Measurements from ENCODE around the gene C2CD2.
A peak's percentile ranks its signal among the peaks of the same experiment; 100 is the strongest.

C2CD2 gene

DNA sequence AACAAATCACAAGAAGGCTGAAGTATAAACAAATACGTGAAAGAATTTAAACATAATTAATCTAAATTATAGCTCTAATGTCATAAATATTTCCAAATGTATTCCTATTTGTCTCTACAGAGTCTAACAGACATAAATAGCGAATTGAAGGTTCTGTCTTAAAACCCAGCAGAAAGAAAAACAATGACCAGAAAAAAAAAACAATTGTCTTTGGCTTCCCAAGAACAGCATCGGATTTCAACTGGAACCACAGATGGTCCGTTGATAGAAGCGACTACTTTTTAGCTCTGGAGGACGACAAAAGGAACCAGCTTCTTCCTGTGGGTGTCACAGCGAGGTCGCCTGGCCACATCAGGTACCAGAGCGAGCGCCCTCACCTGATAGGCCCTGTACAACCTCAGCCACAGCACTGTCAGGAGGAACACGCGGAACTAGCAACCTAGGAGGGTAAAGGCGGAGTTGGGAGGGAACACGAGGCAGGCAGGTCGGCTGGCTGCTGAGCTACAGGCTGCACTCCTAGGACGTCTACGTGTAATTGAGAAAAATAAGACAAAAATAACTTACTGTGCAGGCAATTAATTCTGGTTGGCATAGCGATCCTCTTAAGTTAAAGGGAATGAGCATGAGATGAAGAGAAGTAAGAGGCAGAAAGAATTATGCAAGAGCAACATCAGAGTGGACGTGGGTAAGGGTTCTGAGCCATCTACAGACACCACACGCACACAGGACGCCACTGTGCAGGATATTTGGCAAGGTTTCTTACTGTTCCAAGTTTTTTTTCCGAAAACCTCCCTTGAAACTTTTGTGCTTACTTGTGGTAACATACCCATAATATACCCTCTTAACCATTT lies 58.0 kb downstream of the C2CD2 start:
- no peak for ATAC-seq

DNA sequence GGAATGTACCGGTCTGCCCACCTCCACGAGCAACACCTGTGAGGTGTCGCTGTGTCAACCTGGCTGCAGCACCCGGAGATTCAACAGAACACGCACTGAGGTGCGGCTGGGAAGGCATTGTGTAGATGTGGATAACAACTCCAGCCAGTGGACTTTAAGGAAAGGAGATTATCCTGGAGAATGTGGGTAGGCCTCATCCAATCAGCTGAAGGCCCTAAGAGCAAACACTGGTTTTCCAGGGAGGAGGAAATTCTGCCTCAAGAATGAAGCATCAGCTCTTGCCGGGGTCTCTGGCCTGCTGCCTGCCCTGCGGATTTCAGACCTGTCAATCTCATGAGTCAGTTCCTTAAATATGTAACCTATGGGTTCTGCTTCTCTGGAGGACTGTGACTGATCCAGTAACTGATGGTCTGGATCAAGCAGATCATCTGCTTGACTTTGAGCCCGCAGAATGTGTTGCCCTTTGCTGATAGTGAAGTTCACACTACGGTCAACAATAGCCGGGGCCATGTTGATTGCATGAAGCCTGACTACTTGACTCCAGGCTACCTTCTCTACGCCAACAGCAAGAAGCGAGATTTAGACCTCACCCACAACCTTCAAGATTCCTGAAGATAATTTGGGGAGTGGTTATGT lies 58.8 kb downstream of the C2CD2 start:
- TF ChIP-seq, protein P1, sequence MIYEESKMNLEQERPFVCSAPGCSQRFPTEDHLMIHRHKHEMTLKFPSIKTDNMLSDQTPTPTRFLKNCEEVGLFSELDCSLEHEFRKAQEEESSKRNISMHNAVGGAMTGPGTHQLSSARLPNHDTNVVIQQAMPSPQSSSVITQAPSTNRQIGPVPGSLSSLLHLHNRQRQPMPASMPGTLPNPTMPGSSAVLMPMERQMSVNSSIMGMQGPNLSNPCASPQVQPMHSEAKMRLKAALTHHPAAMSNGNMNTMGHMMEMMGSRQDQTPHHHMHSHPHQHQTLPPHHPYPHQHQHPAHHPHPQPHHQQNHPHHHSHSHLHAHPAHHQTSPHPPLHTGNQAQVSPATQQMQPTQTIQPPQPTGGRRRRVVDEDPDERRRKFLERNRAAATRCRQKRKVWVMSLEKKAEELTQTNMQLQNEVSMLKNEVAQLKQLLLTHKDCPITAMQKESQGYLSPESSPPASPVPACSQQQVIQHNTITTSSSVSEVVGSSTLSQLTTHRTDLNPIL (CRISPR knock-in tag; IDR thresholded peaks at IDR 0.05; ENCODE audit: low read depth): no peak
- no peak for TF ChIP-seq SNAI2 (CRISPR knock-in tag; IDR thresholded peaks at IDR 0.05)
- TF ChIP-seq ZNF8 (CRISPR knock-in tag; IDR thresholded peaks at IDR 0.05): no peak
- TF ChIP-seq, protein P2, sequence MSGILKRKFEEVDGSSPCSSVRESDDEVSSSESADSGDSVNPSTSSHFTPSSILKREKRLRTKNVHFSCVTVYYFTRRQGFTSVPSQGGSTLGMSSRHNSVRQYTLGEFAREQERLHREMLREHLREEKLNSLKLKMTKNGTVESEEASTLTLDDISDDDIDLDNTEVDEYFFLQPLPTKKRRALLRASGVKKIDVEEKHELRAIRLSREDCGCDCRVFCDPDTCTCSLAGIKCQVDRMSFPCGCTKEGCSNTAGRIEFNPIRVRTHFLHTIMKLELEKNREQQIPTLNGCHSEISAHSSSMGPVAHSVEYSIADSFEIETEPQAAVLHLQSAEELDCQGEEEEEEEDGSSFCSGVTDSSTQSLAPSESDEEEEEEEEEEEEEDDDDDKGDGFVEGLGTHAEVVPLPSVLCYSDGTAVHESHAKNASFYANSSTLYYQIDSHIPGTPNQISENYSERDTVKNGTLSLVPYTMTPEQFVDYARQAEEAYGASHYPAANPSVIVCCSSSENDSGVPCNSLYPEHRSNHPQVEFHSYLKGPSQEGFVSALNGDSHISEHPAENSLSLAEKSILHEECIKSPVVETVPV (CRISPR knock-in tag; IDR thresholded peaks at IDR 0.05): no peak
- no peak for TF ChIP-seq ZNF70 (CRISPR knock-in tag; IDR thresholded peaks at IDR 0.05)
- TF ChIP-seq, protein P3, sequence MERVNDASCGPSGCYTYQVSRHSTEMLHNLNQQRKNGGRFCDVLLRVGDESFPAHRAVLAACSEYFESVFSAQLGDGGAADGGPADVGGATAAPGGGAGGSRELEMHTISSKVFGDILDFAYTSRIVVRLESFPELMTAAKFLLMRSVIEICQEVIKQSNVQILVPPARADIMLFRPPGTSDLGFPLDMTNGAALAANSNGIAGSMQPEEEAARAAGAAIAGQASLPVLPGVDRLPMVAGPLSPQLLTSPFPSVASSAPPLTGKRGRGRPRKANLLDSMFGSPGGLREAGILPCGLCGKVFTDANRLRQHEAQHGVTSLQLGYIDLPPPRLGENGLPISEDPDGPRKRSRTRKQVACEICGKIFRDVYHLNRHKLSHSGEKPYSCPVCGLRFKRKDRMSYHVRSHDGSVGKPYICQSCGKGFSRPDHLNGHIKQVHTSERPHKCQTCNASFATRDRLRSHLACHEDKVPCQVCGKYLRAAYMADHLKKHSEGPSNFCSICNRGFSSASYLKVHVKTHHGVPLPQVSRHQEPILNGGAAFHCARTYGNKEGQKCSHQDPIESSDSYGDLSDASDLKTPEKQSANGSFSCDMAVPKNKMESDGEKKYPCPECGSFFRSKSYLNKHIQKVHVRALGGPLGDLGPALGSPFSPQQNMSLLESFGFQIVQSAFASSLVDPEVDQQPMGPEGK (CRISPR knock-in tag; IDR thresholded peaks at IDR 0.05; ENCODE audit: borderline replicate concordance): no peak
- TF ChIP-seq OSR1 (CRISPR knock-in tag; IDR thresholded peaks at IDR 0.05): no peak
- no peak for TF ChIP-seq ZNF565 (CRISPR knock-in tag; conservative IDR thresholded peaks at IDR 0.05; ENCODE audit: low read depth)
- no peak for TF ChIP-seq TCF4 (CRISPR knock-in tag; IDR thresholded peaks at IDR 0.05; ENCODE audit: borderline replicate concordance)
- peak; percentile 75 for ATAC-seq

More for the DNA sequence above, 58.0 kb downstream of the C2CD2 start:
- TF ChIP-seq ISL1 (CRISPR knock-in tag; IDR thresholded peaks at IDR 0.05) (no peak), ZC3H10 (CRISPR knock-in tag; IDR thresholded peaks at IDR 0.05) (no peak), ZNF8 (CRISPR knock-in tag; IDR thresholded peaks at IDR 0.05) (no peak), ZFP30 (CRISPR knock-in tag; IDR thresholded peaks at IDR 0.05) (no peak), TOX (CRISPR knock-in tag; IDR thresholded peaks at IDR 0.05; ENCODE audit: borderline replicate concordance) (no peak), RARB (CRISPR knock-in tag; IDR thresholded peaks at IDR 0.05) (no peak), ZNF70 (CRISPR knock-in tag; IDR thresholded peaks at IDR 0.05) (no peak), GLIS3 (CRISPR knock-in tag; IDR thresholded peaks at IDR 0.05) (no peak), BACH2 (CRISPR knock-in tag; IDR thresholded peaks at IDR 0.05; ENCODE audit: borderline replicate concordance) (no peak), OSR1 (CRISPR knock-in tag; IDR thresholded peaks at IDR 0.05) (no peak)

DNA sequence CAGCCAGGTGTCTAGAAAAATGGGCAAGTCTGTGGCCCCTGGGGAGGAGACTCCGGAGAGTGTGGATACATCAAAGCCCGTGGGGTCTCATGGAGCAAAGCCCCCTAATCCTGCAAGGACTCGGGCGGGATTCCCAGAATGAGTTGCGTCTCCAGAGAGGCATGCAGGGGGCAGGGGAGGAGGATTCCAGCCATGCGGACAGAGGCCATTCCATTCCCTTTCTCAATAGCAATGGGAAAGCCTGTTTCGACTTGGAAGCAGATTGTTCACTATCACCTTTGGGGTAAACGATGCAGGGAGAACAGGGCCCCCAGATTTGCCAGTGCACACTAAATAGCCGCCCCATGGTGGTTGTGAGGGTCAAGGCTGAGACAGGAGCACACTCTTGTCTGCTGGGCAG lies 59.3 kb downstream of the C2CD2 start:
- no peak for TF ChIP-seq ZFP3 (CRISPR knock-in tag; IDR thresholded peaks at IDR 0.05)
- TF ChIP-seq SNAI2 (CRISPR knock-in tag; IDR thresholded peaks at IDR 0.05): no peak
- TF ChIP-seq TSHZ2 (CRISPR knock-in tag; IDR thresholded peaks at IDR 0.05): no peak
- no peak for TF ChIP-seq ARNTL (CRISPR knock-in tag; IDR thresholded peaks at IDR 0.05; ENCODE audit: borderline replicate concordance, low read depth)
- no peak for TF ChIP-seq ZNF565 (CRISPR knock-in tag; conservative IDR thresholded peaks at IDR 0.05; ENCODE audit: low read depth)
- TF ChIP-seq BACH2 (CRISPR knock-in tag; IDR thresholded peaks at IDR 0.05; ENCODE audit: borderline replicate concordance): no peak
- TF ChIP-seq ZC3H10 (CRISPR knock-in tag; IDR thresholded peaks at IDR 0.05): no peak
- no peak for TF ChIP-seq RARB (CRISPR knock-in tag; IDR thresholded peaks at IDR 0.05)
- no peak for TF ChIP-seq TOX (CRISPR knock-in tag; IDR thresholded peaks at IDR 0.05; ENCODE audit: borderline replicate concordance)
- no peak for TF ChIP-seq CSDC2 (CRISPR knock-in tag; IDR thresholded peaks at IDR 0.05)
- TF ChIP-seq GLIS3 (CRISPR knock-in tag; IDR thresholded peaks at IDR 0.05): no peak
- TF ChIP-seq, protein P3 (CRISPR knock-in tag; IDR thresholded peaks at IDR 0.05; ENCODE audit: borderline replicate concordance): no peak
- no peak for TF ChIP-seq PPARA (CRISPR knock-in tag; IDR thresholded peaks at IDR 0.05; ENCODE audit: borderline replicate concordance)
- TF ChIP-seq ISL1 (CRISPR knock-in tag; IDR thresholded peaks at IDR 0.05): no peak
- TF ChIP-seq ZNF70 (CRISPR knock-in tag; IDR thresholded peaks at IDR 0.05): no peak
- ATAC-seq: no peak

Measured in SK-N-SH treated with all-trans-retinoic acid at 6 μM for 48 hours (cell line).